ENCODE measurements around the gene RBMS3.
"Not testable (repeated sequence)": the region's sequence is repeated elsewhere in the genome, so short reads cannot be mapped to it uniquely, and the experiment has no call there.

Gene RBMS3

DNA sequence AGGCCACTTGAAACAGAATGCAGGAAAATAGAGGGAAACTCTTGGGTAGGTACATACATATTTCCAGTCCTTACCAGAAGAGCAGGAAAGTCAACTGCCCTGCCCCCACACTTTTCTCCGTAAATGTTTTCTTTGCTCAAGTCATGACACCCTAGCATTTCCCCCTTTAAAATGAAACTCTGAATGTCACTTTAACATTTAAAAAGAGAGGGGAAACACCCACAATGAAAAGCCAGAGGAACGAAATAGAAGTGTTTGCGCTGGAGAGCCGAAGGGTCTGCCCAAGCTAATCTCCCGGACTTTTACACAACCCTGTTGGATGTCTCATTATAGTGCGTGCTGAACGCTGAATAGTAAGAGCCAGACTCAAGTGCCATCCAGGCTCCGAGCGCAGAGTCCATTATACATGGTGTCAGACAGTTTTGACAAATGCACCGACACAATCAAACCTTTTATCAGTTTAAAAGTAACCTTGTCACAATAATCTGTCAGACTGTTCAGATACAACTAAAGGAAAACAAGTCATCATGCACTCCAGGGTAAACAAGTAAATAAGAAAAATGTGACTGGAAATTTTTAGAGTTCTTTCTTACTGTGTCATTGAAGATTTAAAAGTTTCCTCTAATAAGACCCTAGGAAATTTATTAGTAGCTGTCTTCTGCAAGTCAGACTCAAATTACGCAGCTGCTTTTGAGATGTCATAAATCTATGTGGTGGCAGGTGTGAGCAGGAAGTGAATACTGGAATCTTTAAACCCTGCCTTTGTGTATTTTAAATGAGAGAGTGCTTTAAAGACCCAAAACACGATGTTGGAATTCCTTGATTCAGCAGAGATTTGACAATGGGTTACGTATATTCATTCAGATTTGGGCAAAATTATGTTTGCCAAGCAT is 159.8 kb downstream of the RBMS3 start:
- DNase-seq: no peak

GRCh38 chr3:29441422-29441821 is 160.6 kb downstream of the RBMS3 start:
- no peak for DNase-seq

GRCh38 chr3:29447946-29448627 is 167.2 kb downstream of the RBMS3 start:
- no peak for DNase-seq

GRCh38 chr3:29451920-29452319 is 171.0 kb downstream of the RBMS3 start:
- no peak for DNase-seq

DNA sequence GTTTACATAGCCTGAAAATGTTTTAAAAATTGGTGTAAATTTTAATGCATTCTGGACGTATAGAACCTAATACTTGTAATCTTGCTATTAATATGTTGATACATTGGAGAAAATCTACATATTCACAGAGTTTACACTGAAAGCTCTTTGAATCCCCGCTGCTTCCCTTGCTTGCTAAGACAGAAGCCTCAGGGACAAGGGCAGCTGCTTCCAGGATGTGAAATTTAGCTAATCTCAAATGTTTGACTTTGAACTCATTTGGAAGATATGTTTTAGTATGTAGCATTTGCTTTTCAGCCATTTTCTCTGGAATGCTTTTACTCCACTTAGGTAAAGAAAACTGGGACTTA is 172.0 kb downstream of the RBMS3 start:
- DNase-seq: no peak

DNA sequence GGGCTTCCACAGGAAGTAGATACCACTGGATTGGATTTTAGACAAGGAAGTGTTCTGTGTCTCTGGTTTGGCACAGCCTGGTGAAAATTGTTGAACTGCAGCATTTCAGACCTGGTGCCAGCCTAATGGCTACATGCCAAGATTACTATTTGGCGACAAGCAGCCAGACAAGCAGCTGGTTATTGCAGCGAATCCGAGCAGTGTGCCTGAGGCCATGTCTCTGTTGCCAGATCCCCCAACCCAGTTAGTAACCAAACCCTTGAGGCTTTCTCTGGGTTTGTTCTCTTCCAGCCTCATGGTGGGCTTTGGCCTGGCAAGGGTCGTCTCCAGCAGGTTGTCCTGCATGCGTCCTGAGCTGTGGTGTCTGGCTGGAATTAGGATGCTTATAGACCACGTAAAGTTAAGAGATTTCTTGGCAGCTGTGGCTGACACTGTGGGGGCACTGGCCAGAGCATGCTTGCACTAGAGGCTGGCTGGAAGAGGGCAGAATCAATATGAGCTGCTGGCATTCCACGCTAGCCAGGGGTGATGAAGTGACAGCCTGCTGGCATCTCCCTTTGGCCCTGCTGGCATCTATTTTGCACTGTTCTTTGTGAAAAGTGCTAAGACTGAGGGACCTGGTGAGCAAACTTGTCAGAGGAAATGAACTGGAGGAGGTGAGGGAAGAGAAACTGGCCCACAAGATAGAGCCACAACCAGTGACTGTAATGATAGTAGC is 172.6 kb downstream of the RBMS3 start:
- peak; percentile 52 for DNase-seq

- DNase-seq: no peak
Measured at GRCh38 chr3:29454161-29454611, 173.3 kb downstream of the RBMS3 start.

DNA sequence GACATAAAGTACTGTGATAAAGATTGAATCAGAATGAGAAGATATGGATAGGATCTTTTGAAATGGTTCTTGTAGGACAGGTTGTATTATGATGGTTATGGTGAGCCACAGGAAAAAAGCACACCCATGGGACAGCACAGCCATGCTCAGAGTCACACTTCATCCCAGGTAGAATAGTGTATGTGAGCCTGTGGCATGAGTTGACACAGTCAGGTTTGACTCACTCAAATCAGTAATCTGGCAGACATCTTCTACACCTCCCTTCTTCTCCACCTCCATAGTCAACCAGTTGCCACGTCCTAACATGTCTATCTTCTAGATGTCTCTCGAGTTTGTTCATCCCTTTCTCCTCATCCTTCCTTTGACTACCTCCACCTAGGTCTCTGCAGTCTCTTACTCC is 176.0 kb downstream of the RBMS3 start:
- DNase-seq: no peak

DNA sequence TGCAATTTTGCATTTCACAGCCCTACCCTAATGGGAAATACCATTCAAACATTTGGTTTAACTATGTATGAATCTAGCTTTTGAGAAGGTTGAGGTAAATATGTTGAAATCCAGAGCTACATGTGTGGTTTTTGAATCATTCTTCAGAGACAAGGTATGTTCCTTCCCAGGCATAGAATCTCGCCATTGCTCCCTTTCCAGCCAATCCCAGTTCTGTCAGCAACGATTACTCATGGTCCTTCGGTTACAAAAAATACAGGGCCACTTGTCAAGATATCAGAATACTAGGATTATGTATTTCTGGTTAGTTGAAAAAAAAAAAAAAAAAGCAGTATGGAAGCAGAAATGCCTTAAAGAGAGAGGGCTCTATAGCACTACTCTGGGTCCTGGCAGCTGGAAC is 182.4 kb downstream of the RBMS3 start:
- DNase-seq: no peak

GRCh38 chr3:29465836-29466235 is 185.0 kb downstream of the RBMS3 start:
- DNase-seq: no peak

DNA sequence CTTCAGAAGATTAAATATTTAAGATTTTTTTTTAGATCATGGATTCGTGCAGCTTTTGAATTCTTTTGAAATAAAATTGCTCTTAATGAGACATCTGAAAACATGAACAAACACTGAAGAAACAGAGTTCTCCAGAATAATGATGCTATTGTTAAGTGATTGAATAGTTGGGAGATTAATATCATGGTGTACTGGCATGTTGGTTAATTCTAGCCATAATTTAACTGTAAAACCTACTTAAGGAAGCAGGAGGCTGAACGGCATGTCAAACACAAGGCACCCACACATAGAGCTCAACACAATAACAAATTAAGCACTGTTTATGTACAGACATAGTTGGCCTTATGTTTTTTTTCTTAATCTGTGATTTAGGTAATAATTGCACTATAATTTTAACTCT is 185.6 kb downstream of the RBMS3 start:
- no peak for DNase-seq

DNA sequence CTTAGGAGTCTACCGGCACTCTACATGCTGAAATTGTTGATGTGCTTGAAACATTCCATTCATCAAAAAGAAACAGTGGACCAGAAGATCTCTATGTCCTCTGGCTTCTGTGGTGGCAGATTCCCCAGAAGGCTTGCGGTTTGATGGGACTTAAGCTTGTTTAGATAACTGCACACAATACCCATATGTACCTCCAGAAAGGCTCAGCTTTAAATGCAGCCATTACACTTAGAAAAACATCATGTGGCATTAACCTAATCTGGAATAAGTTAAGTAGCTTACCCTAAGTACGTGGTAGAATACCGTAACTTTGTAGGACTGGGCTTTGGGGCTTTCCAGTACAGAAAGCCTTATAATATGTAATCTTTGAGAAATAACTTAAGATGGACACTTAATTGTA is 187.3 kb downstream of the RBMS3 start:
- DNase-seq: no peak

GRCh38 chr3:29473481-29474170 is 192.8 kb downstream of the RBMS3 start:
- DNase-seq: not testable (repeated sequence)

DNA sequence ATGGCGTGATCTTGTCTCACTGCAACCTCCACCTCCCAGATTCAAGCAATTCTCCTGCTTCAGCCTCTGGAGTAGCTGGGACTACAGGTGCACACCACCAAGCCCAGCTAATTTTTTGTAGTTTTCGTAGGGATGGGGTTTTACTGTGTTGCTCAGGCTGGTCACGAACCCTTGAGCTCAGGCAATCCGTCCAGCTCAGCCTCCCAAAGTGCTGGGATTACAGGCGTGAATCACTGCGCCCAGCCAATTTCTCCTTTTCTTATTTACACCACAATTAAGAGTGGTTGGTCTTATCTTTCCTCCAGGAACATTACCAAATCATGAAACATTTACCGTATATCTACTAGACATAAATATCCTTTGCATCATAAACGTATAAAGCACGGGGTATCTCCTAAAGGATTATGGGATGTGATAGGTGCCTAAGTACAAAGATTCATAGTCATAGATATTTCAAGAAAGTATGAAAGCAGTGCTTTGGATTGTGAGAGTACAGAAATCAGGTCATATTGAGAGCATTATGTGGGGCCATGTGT is 194.5 kb downstream of the RBMS3 start:
- no peak for DNase-seq

GRCh38 chr3:29475854-29476253 is 195.0 kb downstream of the RBMS3 start:
- DNase-seq: no peak

DNA sequence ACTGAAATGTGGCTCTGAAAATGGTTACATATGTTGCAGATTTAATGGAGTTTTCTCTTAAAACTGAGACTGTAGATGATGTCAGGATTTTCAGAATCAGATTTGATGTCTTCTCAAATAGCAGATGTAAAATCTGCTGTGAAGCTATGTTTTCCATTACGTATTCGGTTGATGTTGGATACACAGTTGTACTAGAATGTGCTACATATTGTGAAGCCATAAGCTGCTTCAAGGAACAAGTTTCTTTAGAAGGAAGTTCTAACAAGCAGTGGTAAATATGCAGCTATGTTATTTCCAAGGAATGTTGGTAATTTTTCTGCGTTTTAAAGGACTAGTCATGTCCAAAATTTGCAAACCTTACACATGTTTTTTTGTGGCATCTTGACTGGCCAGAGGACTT is 197.7 kb downstream of the RBMS3 start:
- no peak for DNase-seq

DNA sequence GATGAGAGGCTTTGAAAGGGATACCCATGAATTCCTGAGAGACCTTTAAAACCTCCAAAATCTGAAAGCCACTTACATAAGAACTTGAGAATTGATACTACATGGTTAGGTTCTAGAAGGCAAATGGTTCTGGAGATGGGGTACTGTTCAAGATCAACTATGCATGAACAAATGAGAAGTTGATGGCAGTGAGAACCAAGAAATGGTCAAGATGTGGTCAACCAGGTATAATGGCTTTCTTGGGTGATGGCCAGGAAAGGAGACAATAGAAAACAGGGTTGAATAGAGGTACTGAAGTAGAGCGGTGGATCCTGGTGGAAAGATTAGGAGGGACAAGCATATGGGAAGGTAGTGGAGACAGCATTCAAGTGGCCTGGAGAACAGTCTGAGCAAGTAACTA is 200.4 kb downstream of the RBMS3 start:
- no peak for DNase-seq

DNA sequence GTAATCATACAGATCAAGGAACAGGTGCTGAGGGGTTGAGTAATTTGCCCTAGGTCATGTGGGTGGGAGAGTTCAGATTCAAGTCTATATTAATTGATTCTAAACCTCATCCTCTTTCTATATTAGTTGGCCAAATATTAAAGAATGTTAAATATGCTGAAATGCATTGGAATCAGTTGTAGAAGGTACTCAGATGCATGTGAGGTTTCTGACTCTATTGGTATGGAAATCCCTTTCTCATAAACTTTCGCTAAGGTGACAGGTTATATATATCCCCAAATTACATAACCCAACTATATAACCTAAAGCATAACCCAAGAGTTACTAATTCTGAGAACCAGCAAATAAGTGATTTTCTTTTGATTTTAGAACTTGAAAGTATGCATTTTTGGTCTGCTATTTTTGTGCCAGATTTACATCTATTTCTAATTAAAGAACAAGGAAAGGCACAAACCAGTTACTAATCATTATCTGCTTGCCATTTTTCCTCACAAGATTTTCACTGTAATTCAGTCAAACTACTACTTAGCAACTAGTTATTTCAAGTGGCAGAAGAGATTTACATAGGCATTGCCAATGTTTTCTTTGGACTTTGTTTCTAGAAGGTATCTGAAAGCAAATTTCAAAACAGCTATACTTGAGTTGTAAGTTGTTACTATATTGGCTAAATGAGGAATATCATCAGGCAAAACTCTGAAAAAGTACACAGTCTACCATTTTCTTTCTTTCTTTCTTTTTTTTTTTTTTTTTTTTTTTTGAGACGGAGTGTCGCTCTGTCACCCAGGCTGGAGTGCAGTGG is 201.3 kb downstream of the RBMS3 start:
- DNase-seq: no peak

DNA sequence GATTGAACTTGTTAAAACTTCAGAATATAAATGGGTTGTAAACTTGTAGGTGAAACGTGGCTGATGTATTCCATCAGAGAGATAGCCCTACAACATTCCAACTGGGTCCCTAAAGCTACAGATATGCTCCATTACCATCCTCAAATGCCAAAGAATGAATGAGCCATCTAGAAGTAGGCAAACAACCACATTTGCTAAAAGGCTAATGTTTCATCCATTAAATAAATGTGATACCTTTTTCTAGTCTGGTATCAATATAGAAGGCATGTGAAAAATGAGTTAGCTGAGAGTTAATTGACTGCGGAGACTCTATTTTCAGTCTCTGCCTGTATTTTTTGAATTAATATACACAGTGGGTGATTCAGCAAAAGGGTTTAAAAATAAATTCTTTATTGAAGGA is 203.8 kb downstream of the RBMS3 start:
- DNase-seq: no peak

- DNase-seq: no peak
Measured at GRCh38 chr3:29486096-29486495, 205.2 kb downstream of the RBMS3 start.

DNA sequence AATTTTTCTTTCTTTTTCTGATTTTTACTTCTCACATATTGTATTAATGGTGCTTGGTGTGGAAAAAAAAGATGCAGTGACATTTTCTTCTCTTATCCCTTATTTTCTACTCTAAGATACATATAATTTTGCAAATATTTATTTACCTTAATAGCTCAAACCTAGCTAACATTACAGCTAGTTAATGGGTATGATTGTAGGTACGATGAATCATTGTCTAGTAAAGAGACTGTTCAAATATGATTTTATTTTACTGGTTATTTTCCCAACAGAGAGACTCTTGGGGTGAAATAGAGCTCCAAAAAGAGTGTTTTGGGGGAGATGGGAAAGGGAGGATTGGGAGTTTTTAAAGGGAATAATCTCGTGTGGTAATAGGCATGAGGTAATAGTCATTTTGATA is 206.0 kb downstream of the RBMS3 start:
- DNase-seq: no peak

DNA sequence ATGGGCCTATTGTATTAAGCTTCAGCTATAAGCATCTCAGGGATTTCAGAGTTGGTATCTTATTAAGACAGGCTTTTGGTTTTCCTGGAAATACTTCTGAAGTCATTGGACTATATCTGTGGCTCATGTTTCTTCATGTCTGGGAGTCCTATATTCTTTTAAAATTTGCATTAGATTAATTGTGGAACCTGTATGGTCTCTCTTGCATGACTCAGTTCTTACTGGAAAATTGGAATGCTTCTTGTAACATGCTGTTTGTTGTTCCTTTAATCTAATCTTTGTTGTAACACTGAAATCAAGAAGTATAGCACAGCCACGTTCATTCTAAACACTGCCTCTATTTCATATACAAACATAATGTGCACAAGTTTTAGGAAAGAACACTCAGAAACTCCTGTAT is 208.1 kb downstream of the RBMS3 start:
- no peak for DNase-seq
